Type B pancreatic cell (in vitro differentiated cells): ENCODE measurements around the gene RFLNA. TPM values are rescaled to one million over a fixed set of nuclear protein-coding genes. Genes with fewer than 3 reads are reported as not detected.
"Not testable (repeated sequence)": the region's sequence is repeated elsewhere in the genome, so short reads cannot be mapped to it uniquely, and the experiment has no call there.

Experiments
- DNase-seq: peaks from one replicate; pipeline ENCODE4 v3.0.0; 2021; ENCODE audit warnings: mixed read lengths; ENCODE audit not compliant: unreplicated experiment; ENCODE audit errors: extremely low spot score
- H3K27ac Mint-ChIP-seq: 2 replicates; pipeline ENCODE4 v1.8.0; 2021; ENCODE audit warnings: mild to moderate bottlenecking, mixed read lengths
- H3K27me3 Mint-ChIP-seq: 2 replicates; pipeline ENCODE4 v1.8.0; 2021; ENCODE audit warnings: mixed read lengths
- H3K36me3 Mint-ChIP-seq: 2 replicates; pipeline ENCODE4 v1.8.0; 2021; ENCODE audit warnings: mixed read lengths
- H3K4me1 Mint-ChIP-seq: one replicate; pipeline ENCODE4 v1.8.0; 2021; ENCODE audit warnings: mixed read lengths; ENCODE audit not compliant: unreplicated experiment
- H3K4me3 Mint-ChIP-seq: 2 replicates; pipeline ENCODE4 v1.8.0; 2021; ENCODE audit warnings: mild to moderate bottlenecking, mixed read lengths
- H3K9me3 Mint-ChIP-seq: 2 replicates; pipeline ENCODE4 v1.8.0; 2021; ENCODE audit warnings: mixed read lengths
- total RNA-seq: library from RNA; stranded (reverse); gene quantifications from 2 replicates; pipeline ENCODE4 v1.2.1, GENCODE V29; 2021; ENCODE audit warnings: low replicate concordance
- TF ChIP-seq, protein P1 (sequence below): fragments of 200-600 bp; sonication (generic); conservative IDR thresholded peaks from 2 replicates; pipeline ENCODE4 v1.5.0; 2021; ENCODE audit warnings: antibody characterized with exemption, mild to moderate bottlenecking

Gene RFLNA
- total RNA-seq, 1 donor from 2014 or later, result 57.4 TPM

DNA sequence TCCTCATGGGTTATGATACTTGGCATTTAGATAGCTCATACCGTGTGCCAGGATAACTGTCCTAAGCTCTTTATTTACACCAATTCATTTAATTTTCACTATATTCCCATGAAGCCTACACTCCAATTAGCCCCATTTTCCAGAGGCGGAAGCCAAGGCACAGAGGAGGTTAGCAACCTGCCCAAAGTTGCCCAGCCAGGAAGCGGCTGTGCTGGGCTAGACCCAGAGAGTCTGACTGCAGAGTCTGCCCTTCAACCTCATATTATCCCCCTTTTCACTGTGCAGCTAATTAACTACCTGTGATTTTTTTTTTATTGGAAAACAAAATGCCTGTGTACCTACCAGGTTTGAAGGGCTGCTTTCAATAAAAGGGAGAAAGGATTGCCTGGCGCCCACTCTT, 2.5 kb downstream of the RFLNA start:
- DNase-seq, result no peak
- Mint-ChIP-seq H3K9me3 (no peaks in the 10 kb centered on the region), H3K27ac (no peak overlapping the region), H3K4me1 (peaks cover 29% of the 10 kb centered on the region), H3K36me3 (peaks cover 12% of the 10 kb centered on the region), H3K27me3 (peaks cover 4% of the 10 kb centered on the region), H3K4me3 (peak overlapping the region; percentile 91)
- TF ChIP-seq, protein P1, sequence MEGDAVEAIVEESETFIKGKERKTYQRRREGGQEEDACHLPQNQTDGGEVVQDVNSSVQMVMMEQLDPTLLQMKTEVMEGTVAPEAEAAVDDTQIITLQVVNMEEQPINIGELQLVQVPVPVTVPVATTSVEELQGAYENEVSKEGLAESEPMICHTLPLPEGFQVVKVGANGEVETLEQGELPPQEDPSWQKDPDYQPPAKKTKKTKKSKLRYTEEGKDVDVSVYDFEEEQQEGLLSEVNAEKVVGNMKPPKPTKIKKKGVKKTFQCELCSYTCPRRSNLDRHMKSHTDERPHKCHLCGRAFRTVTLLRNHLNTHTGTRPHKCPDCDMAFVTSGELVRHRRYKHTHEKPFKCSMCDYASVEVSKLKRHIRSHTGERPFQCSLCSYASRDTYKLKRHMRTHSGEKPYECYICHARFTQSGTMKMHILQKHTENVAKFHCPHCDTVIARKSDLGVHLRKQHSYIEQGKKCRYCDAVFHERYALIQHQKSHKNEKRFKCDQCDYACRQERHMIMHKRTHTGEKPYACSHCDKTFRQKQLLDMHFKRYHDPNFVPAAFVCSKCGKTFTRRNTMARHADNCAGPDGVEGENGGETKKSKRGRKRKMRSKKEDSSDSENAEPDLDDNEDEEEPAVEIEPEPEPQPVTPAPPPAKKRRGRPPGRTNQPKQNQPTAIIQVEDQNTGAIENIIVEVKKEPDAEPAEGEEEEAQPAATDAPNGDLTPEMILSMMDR, result no peak

DNA sequence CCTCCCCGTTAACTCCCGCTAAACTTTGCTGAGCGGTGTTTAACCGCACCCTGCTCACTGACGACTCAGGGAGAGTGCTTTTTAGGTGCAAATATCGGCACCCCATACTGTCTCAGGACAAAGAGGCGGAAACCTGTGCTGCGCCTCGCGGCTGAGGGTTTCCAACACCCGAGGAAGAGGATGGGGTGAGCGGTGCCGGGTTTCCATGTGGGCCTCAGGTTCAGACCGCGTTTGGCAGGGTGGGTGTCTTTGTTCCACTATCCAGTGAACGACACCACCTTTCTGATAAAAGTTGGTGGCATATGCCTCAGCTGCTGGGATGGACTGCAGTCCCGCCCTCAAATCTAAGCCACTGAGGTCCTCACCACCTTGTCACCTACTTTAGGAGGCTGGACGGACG, 3.0 kb downstream of the RFLNA start:
- Mint-ChIP-seq H3K27me3 (peaks cover 4% of the 10 kb centered on the region), H3K4me3 (no peak overlapping the region), H3K36me3 (peaks cover 12% of the 10 kb centered on the region), H3K4me1 (peaks cover 25% of the 10 kb centered on the region), H3K9me3 (no peaks in the 10 kb centered on the region), H3K27ac (no peak overlapping the region)
- TF ChIP-seq, protein P1, result no peak
- no peak for DNase-seq

DNA sequence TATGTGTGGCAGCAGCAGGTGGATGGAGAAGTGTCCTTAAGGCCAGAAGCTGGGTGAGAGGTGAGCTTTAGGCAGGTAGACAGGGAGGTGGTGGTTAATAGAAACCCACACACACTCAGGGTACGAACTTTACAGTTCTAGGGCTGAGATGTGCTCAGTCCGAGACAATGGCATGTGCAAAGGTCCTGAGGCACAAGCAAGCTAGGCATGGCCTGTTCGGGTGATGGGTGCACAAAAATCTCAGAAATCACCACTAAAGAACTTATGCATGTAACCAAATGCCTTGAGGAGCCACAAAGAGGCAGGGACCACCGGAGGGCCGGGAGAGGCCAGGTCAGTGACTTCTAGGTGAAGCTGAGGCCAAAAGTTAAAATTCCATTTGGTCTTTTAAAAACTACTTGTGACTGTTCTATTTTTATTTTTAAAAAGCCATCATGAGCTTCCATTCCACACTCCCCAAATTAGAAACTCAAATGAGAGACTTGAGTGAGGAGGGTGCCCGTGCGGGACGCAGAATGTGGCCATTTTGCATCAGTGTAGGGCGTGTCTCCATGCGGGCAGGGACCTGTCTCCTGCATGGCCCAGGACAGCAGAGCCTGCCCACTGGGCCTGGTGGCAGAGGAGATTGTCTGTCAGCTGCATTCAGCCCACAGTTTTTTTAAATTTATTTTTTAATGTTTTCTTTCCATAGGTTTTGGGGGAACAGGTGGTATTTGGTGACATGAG, 4.0 kb downstream of the RFLNA start:
- TF ChIP-seq, protein P1, result no peak
- Mint-ChIP-seq H3K27ac (no peak overlapping the region), H3K9me3 (no peaks in the 10 kb centered on the region), H3K4me3 (no peak overlapping the region), H3K4me1 (peaks cover 17% of the 10 kb centered on the region), H3K36me3 (peaks cover 12% of the 10 kb centered on the region), H3K27me3 (peaks cover 4% of the 10 kb centered on the region)
- no peak for DNase-seq

DNA sequence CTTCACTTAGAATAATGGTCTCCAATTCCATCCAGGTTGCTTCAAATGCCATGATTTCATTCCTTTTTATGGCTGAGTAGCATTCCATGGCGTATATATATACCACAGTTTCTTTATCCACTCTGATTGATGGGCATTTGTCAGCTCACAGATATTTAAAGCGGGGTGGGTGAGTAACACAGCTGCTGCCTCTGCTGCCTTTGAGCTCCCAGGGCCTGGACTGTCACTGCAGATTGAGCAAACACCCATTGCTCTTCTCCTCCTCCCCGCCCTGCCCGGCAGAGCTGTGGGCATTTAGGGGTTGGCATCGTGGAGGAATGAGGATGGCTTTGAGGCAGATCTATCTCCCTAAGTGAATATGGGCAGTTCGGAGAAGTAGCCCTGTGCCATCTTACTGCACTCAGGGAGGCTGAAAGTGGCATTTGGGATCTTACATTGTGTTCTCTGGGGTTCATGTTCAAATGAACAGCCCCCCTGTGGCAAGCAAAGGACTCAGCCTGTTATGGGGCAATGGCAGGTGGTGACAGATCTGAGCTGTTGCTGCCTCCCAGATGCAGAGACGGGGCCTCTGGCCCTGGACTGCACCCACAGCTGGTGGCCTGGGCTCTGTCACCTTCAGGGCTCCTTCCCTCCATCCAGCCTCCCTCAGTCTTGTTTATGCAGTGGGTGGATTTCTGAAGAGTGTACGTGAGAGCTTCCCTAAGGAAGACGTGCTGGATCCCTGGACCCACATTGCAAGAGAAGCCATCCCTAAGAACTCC, 4.9 kb downstream of the RFLNA start:
- peaks cover 4% of the 10 kb centered on the region for H3K27me3 Mint-ChIP-seq
- no peak overlapping the region for H3K27ac Mint-ChIP-seq
- H3K36me3 Mint-ChIP-seq, result peaks cover 16% of the 10 kb centered on the region
- TF ChIP-seq, protein P1, result no peak
- peaks cover 12% of the 10 kb centered on the region for H3K4me1 Mint-ChIP-seq
- H3K4me3 Mint-ChIP-seq, result peak overlapping the region; percentile 14
- H3K9me3 Mint-ChIP-seq, result no peaks in the 10 kb centered on the region
- DNase-seq, result no peak

DNA sequence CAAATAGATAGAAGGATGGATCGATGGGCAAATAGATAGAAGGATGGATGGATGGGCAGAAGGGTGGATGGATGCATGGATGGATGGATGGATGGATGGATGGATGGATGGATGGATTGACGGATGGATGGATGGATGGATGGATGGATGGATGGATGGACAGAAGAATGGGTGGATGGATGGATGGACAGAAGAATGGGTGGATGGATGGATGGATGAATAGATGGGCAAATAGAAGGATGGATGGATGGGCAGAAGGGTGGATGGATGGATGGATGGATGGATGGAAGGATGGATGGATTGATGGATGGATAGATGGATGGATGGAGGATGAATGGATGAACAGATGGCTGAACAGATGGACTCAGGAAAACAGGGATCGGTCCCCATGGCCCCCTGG, 5.8 kb downstream of the RFLNA start:
- not testable (repeated sequence) for H3K9me3 Mint-ChIP-seq
- H3K36me3 Mint-ChIP-seq, result peaks cover 18% of the 10 kb centered on the region

DNA sequence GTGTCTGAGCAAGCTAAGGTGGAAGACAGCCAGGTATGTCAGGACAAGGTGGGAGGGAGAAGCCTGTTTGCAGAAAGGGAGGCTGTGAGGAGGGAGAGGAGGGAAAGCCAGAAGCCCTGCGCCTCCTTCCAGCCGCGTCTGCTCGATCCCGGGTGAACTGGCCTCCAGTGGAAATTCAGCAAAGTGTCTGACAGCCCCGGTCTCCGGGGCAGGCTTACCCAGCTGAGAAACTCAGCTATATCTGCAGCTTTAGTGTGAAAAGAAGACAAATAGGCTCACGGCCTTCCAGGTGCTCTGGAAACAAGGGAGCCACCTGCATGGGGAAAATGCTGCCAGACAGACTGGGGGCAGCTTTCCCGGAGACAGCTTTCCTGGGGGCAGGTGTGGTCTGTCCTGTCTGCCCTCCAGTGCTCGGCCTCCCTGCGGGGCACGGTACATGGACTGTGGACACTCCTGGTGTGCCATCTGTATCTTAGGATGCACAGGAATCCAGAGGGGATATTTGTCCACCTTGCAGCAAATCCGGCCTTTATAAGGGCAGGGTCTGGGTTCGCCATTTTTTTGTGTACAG, 6.3 kb downstream of the RFLNA start:
- Mint-ChIP-seq H3K36me3 (peaks cover 18% of the 10 kb centered on the region), H3K27ac (no peak overlapping the region), H3K27me3 (peaks cover 4% of the 10 kb centered on the region), H3K4me1 (peaks cover 12% of the 10 kb centered on the region), H3K9me3 (no peaks in the 10 kb centered on the region), H3K4me3 (no peak overlapping the region)
- TF ChIP-seq, protein P1, result no peak
- no peak for DNase-seq

More for the DNA sequence above, 5.8 kb downstream of the RFLNA start:
- peaks cover 12% of the 10 kb centered on the region for H3K4me1 Mint-ChIP-seq
- H3K4me3 Mint-ChIP-seq, H3K27me3 Mint-ChIP-seq, DNase-seq, H3K27ac Mint-ChIP-seq: not testable (repeated sequence)
